Measurements from ENCODE around the gene NIM1K. TPM values are rescaled to one million over a fixed set of nuclear protein-coding genes. Genes with fewer than 3 reads are reported as not detected.

NIM1K gene
- total RNA-seq, 2 donors from 2014 or later = 0.52 TPM; not detected in 1

DNA sequence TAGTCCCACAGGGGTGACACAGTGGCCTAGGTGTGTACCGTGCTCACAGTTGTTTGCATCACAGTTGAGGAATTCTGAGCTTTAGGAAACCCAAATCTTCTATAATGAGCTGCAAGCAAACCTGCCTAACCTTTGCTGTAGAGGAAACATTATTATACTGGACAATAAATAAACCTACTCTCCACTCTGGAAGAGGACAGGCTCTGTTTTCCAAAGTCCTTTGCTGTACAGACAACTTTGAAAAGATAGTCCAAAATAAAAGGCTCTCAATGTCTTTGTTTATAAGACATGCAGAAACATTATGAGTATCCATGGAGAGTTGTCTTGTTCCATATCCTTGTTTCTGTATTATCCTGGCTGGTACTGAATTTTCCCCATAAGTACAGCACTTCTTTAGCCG lies 42.0 kb upstream of the NIM1K start:
- no peaks in the 10 kb centered on the region for H3K9me3 ChIP-seq
- WGBS, 2 donors = 86 to 95% methylated on average over 2 of the region's 2 CpGs
- no peak for TF ChIP-seq POLR2A (IDR thresholded peaks at IDR 0.05)
- TF ChIP-seq, protein P1, sequence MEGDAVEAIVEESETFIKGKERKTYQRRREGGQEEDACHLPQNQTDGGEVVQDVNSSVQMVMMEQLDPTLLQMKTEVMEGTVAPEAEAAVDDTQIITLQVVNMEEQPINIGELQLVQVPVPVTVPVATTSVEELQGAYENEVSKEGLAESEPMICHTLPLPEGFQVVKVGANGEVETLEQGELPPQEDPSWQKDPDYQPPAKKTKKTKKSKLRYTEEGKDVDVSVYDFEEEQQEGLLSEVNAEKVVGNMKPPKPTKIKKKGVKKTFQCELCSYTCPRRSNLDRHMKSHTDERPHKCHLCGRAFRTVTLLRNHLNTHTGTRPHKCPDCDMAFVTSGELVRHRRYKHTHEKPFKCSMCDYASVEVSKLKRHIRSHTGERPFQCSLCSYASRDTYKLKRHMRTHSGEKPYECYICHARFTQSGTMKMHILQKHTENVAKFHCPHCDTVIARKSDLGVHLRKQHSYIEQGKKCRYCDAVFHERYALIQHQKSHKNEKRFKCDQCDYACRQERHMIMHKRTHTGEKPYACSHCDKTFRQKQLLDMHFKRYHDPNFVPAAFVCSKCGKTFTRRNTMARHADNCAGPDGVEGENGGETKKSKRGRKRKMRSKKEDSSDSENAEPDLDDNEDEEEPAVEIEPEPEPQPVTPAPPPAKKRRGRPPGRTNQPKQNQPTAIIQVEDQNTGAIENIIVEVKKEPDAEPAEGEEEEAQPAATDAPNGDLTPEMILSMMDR (IDR thresholded peaks at IDR 0.05) = no peak
- no peak overlapping the region for H3K4me3 ChIP-seq
- intact Hi-C loops (cut with DNase I) = no loop called here
- H3K4me1 ChIP-seq = peaks cover 6% of the 10 kb centered on the region
- DNase-seq (no peak), ATAC-seq (no peak)
- H3K27ac ChIP-seq = no peak overlapping the region
- no peaks in the 10 kb centered on the region for H3K36me3 ChIP-seq (replicated peaks in 1 of 2; ENCODE audit: insufficient read depth in 1 of 2, low read depth in 2 of 2)
- no peaks in the 10 kb centered on the region for H3K27me3 ChIP-seq

DNA sequence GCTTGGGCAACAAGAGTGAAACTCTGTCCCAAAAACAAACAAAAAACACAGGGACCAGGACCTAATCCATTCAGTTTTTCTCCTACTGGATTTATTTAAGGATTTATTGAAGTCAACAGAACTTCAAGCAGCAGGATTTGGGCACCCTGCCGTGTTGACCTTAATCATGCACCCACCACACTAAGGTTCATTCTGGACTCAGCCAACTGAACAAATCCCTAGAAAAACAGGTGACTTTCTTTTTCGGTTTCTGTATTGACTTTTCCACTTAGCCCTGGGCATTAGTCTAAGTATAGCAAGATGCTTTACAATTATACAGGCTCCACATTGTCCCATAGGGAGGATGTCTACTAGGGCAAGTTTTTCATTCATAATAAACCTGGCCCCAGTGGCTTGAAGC lies 41.3 kb upstream of the NIM1K start:
- Histone ChIP-seq H3K9me3 (no peaks in the 10 kb centered on the region), H3K4me3 (no peak overlapping the region), H3K27me3 (no peaks in the 10 kb centered on the region), H3K4me1 (peaks cover 6% of the 10 kb centered on the region), H3K27ac (no peak overlapping the region), H3K36me3 (replicated peaks in 1 of 2; ENCODE audit: insufficient read depth in 1 of 2, low read depth in 2 of 2) (no peaks in the 10 kb centered on the region)
- intact Hi-C loops (cut with DNase I) = no loop called here
- DNase-seq (no peak), ATAC-seq (no peak)
- WGBS, 2 donors = 55 to 70% methylated on average over 2 of the region's 2 CpGs
- TF ChIP-seq POLR2A (IDR thresholded peaks at IDR 0.05) = no peak
- TF ChIP-seq, protein P1 (IDR thresholded peaks at IDR 0.05) = no peak

DNA sequence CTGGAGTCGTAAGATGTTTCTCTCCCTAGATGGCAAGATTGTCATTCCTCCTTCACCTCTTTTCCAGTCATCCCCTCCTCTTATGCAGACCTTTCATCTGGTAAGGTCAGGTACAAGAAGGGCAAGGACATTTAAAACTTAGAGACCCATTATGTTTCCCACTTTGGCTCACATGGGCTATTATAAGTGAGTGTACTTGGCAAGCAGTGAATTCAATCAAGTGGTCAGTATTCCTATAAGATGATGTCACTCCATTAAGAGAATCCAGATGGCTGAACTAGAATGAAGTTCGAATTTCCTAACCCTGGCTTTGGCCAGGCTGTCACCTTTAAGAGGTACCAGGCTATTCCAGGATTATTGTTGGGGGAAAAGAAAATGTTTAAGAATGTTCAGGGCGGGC lies 39.1 kb upstream of the NIM1K start:
- Histone ChIP-seq H3K4me1 (peaks cover 6% of the 10 kb centered on the region), H3K4me3 (no peak overlapping the region), H3K27ac (no peak overlapping the region), H3K36me3 (replicated peaks in 1 of 2; ENCODE audit: insufficient read depth in 1 of 2, low read depth in 2 of 2) (no peaks in the 10 kb centered on the region), H3K27me3 (no peaks in the 10 kb centered on the region), H3K9me3 (no peaks in the 10 kb centered on the region)
- intact Hi-C loops (cut with DNase I) = no loop called here
- no peak for DNase-seq
- 89 to 94% methylated on average over 3 of the region's 3 CpGs for WGBS, 2 donors
- TF ChIP-seq, protein P1 (IDR thresholded peaks at IDR 0.05) = no peak
- no peak for TF ChIP-seq POLR2A (IDR thresholded peaks at IDR 0.05)
- no peak for ATAC-seq

DNA sequence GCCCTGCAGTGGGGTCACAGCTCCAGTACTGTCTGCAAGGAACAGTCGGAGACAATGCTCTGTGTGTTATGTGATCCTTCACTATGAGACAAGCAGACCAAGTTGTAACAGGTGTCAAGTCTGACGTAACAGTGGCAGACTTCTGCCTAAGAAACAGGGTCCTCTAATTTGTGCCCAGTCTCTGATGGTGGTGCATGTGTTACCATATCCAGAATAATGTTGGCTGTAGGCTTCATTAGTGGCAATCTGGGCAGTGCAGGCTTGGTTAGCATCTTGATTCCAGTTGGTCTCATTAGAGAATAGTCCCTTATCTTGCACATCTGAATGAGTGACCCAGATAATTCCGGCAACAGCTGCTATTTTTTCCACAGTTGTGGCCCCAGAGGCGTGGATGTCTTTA lies 37.6 kb upstream of the NIM1K start:
- Histone ChIP-seq H3K4me1 (peaks cover 6% of the 10 kb centered on the region), H3K36me3 (replicated peaks in 1 of 2; ENCODE audit: insufficient read depth in 1 of 2, low read depth in 2 of 2) (no peaks in the 10 kb centered on the region), H3K4me3 (no peak overlapping the region), H3K27me3 (no peaks in the 10 kb centered on the region), H3K9me3 (no peaks in the 10 kb centered on the region), H3K27ac (no peak overlapping the region)
- ATAC-seq (no peak), DNase-seq (peak in 1 of 4 donors; percentile 10)
- TF ChIP-seq POLR2A (IDR thresholded peaks at IDR 0.05) = no peak
- TF ChIP-seq, protein P1 (IDR thresholded peaks at IDR 0.05) = no peak
- intact Hi-C loops (cut with DNase I) = no loop called here
- WGBS, 2 donors = 65 to 67% methylated on average over 4 of the region's 4 CpGs

DNA sequence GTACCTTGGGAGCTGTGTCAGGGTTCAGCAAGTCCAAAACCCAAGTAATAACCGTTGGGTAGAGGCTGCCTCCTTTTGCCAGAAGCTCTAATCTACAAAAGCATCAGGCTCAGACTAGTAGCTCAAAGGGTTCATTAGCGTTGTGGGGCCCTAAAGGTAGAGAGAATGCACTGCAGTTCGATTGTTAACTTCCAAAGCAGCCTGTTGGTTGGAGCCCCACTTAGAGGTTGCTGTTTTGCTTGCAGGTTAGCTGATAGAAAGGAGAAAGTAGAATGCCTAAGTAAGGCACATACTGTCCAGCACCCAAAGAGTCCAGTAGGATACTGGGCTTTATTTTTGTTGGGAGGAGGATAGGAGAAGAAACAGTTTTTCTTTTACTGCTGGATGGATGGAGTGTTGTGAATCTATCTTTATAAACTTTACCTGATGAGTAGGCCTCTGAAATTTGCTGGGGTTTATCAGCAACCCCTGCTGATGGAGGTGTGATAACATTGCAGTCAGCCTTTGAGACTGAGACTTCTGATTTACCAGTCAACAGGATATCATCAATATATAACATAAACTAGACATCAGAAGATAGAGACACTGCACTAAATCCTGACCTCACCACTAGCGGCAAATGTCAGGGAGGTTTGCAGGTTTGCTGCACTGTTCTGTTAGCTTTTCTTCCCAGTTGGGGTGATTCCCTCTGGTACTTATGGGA lies 36.5 kb upstream of the NIM1K start:
- Histone ChIP-seq H3K27ac (no peak overlapping the region), H3K36me3 (replicated peaks in 1 of 2; ENCODE audit: insufficient read depth in 1 of 2, low read depth in 2 of 2) (no peaks in the 10 kb centered on the region), H3K27me3 (no peaks in the 10 kb centered on the region), H3K9me3 (no peaks in the 10 kb centered on the region), H3K4me3 (no peak overlapping the region), H3K4me1 (peaks cover 6% of the 10 kb centered on the region)
- DNase-seq (no peak), ATAC-seq (no peak)
- TF ChIP-seq, protein P1 (IDR thresholded peaks at IDR 0.05) = no peak
- TF ChIP-seq POLR2A (IDR thresholded peaks at IDR 0.05) = no peak
- 84 to 88% methylated on average over 4 of the region's 4 CpGs for whole genome bisulfite sequencing, 2 donors
- intact Hi-C loops (cut with DNase I) = no loop called here
